UCSD-AML1 (cell line): Measurements from ENCODE around the gene MANEA.
"Not testable (repeated sequence)": the region's sequence is repeated elsewhere in the genome, so short reads cannot be mapped to it uniquely, and the experiment has no call there.

ENCODE experiments used
- DNase-seq: peaks from one replicate; lab custom pipeline; 2025; ENCODE audit not compliant: unreplicated experiment; lab: John Stamatoyannopoulos, UW

Gene MANEA

GRCh38 chr6:95584226-95584625, 6.9 kb downstream of the MANEA start:
- DNase-seq: not testable (repeated sequence)

DNA sequence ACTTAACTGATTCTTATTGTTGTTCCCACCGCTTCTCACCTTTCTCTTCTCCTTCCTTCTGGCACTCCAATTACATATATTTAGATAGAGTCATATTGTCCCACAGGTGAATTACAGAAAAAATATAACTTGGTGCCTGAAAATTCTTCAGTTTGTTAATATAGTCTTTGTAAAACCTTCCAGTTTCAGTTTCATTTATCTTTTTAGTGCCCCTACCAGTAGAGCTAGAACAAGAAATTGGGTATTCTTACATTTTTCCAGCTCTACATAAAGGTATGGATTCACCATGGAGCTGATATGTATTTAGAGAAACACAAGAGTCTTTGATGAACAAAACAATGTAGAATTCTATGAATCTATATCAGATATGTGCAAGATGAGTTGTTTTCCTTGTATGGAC, 10.7 kb downstream of the MANEA start:
- no peak for DNase-seq

DNA sequence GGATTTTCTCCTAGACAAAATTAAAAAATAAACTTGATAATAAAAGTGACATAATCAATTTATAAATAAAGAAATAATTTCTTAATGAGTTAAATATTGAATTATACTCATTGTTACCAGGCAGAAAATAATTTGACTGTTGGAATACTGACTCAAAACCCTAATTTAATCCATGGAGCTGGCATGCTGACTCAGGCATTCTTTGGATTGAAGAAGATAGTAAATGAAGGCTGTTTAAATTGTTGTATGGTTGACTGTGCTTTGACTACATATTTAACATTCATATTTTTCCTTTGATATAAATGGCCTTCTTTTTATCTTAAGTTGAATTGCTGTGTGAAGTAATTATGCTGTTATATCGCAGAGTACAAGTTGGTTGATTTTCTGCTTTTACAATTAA, 11.7 kb downstream of the MANEA start:
- no peak for DNase-seq

DNA sequence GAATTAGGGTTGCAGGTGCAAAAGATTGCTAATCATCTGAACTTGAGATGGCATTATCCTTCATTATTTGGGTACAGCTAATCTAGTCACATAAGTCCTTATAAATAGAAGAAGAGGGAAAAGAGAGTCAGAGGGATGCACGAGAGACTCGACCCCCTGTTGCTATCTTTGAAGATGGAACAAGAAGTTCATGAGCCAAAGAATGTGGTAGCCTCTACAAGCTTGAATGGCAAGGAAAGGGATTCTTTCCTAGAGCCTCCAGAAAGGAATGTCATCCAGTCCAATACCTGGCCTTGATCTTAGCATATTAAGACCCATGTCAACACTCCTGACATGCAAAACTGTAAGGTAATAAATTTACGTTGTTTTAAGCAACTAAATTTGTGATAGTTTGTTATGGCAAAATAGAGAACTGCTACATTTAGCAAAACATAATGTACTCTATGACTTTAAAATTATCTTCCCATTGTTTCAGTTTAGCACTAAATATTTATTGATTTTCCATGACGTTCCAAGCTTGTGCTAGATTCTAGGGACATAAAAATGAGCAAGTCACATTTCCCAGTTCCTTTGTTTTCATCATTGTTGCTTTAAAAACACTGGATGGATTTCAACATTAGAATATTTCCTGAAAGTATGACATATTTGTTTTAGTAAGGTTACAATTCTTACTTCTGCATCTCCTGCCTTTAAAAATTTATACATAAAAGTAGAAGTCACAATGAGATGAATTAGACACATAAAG, 12.7 kb downstream of the MANEA start:
- DNase-seq: no peak

- no peak for DNase-seq
Measured at GRCh38 chr6:95593025-95593424, 15.7 kb downstream of the MANEA start.

DNA sequence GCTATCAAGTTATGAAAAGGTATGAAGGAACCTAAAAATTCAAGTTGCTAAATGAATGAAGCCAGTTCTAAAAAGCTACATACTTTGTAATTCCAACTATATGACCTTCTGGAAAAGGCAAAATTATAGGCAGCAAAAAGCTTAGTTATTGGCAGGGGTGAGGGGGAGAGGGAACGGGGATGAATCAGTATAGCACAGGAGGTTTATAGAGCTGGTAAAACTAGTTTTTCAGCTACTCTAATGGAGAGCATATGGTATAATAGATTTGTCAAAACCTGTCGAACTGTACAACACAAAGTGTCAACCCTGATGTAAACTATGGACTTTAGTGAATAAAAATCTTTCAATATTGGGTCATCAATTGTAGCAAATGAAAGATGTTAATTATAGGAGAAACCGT, 18.7 kb downstream of the MANEA start:
- no peak for DNase-seq

DNA sequence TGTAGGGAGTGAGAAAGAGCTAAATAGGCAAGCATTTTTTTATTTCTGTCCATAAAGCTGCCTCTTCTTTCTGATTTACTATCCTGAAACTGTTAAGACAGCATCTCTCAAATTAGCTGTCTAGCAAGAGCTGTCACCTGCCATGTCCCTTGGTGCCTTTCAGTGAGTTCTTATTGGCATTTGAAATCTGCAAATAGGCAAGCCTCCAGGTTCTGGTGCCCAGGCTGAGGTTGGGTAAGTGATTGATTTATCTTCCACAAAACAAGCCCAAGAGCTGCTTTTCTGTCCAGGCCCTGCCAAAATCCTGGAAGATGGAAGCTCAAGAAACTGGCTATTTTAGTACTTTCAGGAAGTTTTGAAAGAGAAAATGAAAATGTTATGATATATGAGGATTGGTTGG, 22.4 kb downstream of the MANEA start:
- no peak for DNase-seq

- no peak for DNase-seq
Measured at GRCh38 chr6:95601133-95601532, 23.8 kb downstream of the MANEA start.

DNA sequence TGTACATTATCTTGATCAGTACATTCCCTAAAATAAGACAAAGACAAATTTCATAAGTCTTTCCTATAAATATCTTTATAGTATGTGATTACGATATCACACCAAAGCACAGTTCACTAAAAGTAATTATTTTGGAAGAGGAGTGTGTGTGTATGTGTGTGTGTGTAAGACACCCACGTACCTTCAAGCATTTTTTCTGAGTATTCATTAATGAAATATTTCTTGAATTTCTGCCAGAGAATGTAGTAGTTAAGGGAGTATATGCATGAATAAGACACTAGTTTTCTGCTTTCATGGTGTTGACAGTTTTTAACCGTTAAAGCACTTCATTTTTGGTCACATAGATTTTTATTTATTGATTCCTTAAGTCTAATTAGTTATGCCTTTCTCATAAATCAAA, 36.8 kb downstream of the MANEA start:
- no peak for DNase-seq

GRCh38 chr6:95629551-95629950, 52.2 kb downstream of the MANEA start:
- DNase-seq: no peak

DNA sequence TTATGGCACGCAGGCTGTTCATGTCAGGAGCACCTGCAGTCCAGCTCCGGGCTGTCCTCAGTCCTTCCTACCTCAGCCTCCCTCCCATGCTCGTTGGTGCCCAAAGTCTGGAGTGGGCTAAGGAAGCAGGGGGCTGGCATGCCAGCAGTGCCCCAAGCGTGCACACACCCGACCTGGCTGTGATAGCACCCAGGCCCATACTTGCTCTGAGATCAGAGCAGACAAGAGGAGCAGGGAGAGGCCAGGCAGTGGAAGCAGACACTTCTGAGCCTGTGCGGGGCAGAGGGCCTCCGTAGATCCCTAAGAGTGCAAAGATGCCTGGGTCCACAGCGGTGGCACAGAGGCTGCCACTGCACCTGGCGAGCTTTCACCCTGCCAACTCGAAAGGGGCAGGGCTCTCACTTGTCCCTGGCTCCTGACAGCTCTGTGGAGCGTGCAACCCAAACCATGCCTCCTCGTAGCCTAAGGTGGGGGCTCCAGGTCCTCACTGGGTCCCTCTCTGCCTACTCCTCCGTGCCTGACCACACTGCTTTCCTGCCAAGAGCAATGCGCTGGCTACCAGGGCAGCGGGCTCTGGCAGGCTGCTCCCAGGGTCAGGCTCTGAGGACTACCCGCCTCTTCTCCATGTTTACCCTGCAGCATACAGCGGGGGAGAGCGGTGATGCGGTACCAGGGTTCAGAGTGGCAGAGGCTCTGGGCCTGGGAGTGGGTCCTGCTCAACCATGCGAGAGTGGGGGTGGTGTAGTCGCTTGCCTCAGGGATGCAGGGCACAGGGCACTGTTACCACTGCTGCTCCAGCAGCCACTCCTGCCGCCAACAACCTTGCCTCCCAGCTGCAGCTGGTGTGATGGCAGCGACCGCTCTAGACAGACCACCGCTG, 59.5 kb downstream of the MANEA start:
- no peak for DNase-seq

DNA sequence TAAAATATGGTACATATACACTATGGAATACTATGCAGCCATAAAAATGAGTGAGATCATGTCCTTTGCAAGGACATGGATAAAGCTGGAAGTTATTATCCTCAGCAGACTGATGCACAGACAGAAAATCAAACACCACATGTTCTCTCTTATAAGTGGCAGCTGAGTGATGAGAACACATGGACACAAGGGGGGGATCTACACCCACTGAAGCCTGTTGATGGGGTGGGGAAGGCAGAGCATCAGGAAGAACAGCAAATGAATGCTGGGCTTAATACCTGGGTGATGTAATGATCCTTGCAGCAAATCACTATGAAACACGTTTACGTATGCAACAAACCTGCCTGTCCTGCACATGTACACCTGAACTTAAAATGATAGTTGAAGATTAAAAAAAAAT, 71.3 kb downstream of the MANEA start:
- DNase-seq: no peak

DNA sequence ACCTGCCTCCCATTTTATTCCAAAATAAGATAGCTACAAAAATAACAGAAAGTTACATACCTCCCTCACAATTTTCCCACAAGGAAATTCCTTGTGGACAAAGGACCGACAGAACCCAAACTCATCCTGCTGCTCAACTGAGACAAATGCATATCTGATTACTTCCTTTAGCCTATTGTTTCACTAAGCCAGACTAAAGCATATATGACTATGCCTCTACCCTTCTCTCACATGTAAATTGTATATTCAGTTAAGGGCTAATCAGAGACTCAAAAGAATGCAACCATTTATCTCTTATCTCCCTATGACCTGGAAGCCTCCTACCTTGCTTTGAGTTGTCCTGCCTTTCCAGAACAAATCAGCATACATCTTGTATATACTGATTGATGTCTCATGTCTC, 72.1 kb downstream of the MANEA start:
- DNase-seq: no peak

DNA sequence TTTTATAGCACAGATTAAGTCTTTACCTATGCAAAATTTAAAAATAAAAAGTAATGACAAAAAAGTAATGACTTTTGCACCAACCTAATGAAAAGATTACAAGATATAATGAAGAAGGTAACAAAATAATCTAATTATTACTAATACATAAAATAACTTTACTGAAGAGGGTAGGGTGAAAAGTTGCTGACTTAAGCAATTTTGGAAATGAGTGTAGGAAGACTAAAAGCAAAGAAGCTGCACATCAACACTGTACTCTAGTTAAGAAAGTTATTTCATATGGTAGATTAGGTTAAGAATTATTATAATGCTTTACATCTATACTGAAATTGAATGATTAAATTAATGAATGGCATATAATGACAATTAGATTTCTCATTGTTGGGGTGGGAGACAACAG, 76.8 kb downstream of the MANEA start:
- no peak for DNase-seq

GRCh38 chr6:95658886-95659285, 81.6 kb downstream of the MANEA start:
- no peak for DNase-seq
